WTC11 (cell line): ENCODE data around the gene MEIS2. TPM values are rescaled to one million over a fixed set of nuclear protein-coding genes. Genes with fewer than 3 reads are reported as not detected.

ENCODE experiments used
- ATAC-seq: fragments of 200-7000 bp; cut with Tn5 transposase; 2 replicates; pipeline ENCODE4 v1.10.0; 2021; ENCODE audit warnings: mild to moderate bottlenecking, moderate library complexity
- CTCF ChIA-PET: fragments of 300-600 bp; sonication (Branson Sonifier 250); formaldehyde crosslinking; loops from one replicate; lab custom pipeline; 2021; ENCODE audit warnings: antibody characterized with exemption; lab: Charles Lee
- POLR2A ChIA-PET: fragments of 350-600 bp; sonication (Branson Sonifier 250); formaldehyde crosslinking; loops from one replicate; lab custom pipeline; 2021; ENCODE audit warnings: antibody characterized with exemption; lab: Charles Lee
- DNase-seq: peaks from one replicate; pipeline ENCODE4 v3.0.0; 2021; ENCODE audit warnings: low spot score
- H3K27ac Mint-ChIP-seq: 2 replicates; pipeline ENCODE4 v1.8.0; 2021; ENCODE audit warnings: mixed read lengths
- H3K27me3 Mint-ChIP-seq: 2 replicates; pipeline ENCODE4 v1.8.0; 2021; ENCODE audit warnings: low read depth, mild to moderate bottlenecking, moderate library complexity, mixed read lengths
- H3K36me3 Mint-ChIP-seq: 2 replicates; pipeline ENCODE4 v1.8.0; 2021; ENCODE audit warnings: mixed read lengths
- H3K4me1 Mint-ChIP-seq: 2 replicates; pipeline ENCODE4 v1.8.0; 2022; ENCODE audit warnings: mixed read lengths
- H3K4me3 Mint-ChIP-seq: 2 replicates; pipeline ENCODE4 v1.8.0; 2021; ENCODE audit warnings: mild to moderate bottlenecking, moderate library complexity, mixed read lengths
- H3K9me3 Mint-ChIP-seq: 2 replicates; pipeline ENCODE4 v1.8.0; 2021; ENCODE audit warnings: mixed read lengths
- ATF1 ChIP-seq: sonication (generic); formaldehyde crosslinking; IDR thresholded peaks from 2 replicates; pipeline ENCODE4 v1.8.1; 2023; ENCODE audit warnings: mild to moderate bottlenecking, moderate library complexity, missing genetic modification reagents
- ATF2 ChIP-seq: sonication (generic); formaldehyde crosslinking; IDR thresholded peaks from 2 replicates; pipeline ENCODE4 v1.8.1; 2022; ENCODE audit warnings: low read depth, missing genetic modification reagents, borderline replicate concordance
- ATF3 ChIP-seq: sonication (generic); formaldehyde crosslinking; conservative IDR thresholded peaks from 2 replicates; pipeline ENCODE4 v1.8.1; 2022; ENCODE audit warnings: mild to moderate bottlenecking, missing genetic modification reagents
- ATF6 ChIP-seq: sonication (generic); formaldehyde crosslinking; IDR thresholded peaks from 2 replicates; pipeline ENCODE4 v1.8.1; 2023; ENCODE audit warnings: mild to moderate bottlenecking, missing genetic modification reagents
- CTCF ChIP-seq: fragments of 200-600 bp; IDR thresholded peaks from 2 replicates; pipeline ENCODE4 v1.8.0; 2022; ENCODE audit warnings: antibody characterized with exemption
- FOXP4 ChIP-seq: sonication (generic); formaldehyde crosslinking; IDR thresholded peaks from 2 replicates; pipeline ENCODE4 v1.8.0; 2022; ENCODE audit warnings: mild to moderate bottlenecking, missing genetic modification reagents
- IRF2 ChIP-seq: sonication (generic); formaldehyde crosslinking; IDR thresholded peaks from 2 replicates; pipeline ENCODE4 v1.8.0; 2022; ENCODE audit warnings: low read depth, missing genetic modification reagents, borderline replicate concordance
- JUN ChIP-seq: sonication (generic); formaldehyde crosslinking; IDR thresholded peaks from 2 replicates; pipeline ENCODE4 v1.8.0; 2023; ENCODE audit warnings: mild to moderate bottlenecking, missing genetic modification reagents
- NFE2L1 ChIP-seq: sonication (generic); formaldehyde crosslinking; IDR thresholded peaks from 2 replicates; pipeline ENCODE4 v1.8.1; 2023; ENCODE audit warnings: missing genetic modification reagents
- NR2C2 ChIP-seq: sonication (generic); formaldehyde crosslinking; IDR thresholded peaks from 2 replicates; pipeline ENCODE4 v1.8.0; 2022; ENCODE audit warnings: mild to moderate bottlenecking, missing genetic modification reagents
- PRRX2 ChIP-seq: fragments of 250-450 bp; sonication (Bioruptor Pico); IDR thresholded peaks from 2 replicates; pipeline ENCODE4 v1.8.0; 2021; ENCODE audit warnings: mild to moderate bottlenecking
- TCF7 ChIP-seq: sonication (generic); formaldehyde crosslinking; IDR thresholded peaks from 2 replicates; pipeline ENCODE4 v1.8.0; 2022; ENCODE audit warnings: mild to moderate bottlenecking, low read depth, missing genetic modification reagents, moderate library complexity
- TEAD1 ChIP-seq: sonication (generic); formaldehyde crosslinking; IDR thresholded peaks from 2 replicates; pipeline ENCODE4 v1.8.0; 2022; ENCODE audit warnings: mild to moderate bottlenecking, missing genetic modification reagents
- ZNF263 ChIP-seq: sonication (generic); formaldehyde crosslinking; IDR thresholded peaks from 2 replicates; pipeline ENCODE4 v1.8.1; 2022; ENCODE audit warnings: low read depth, mild to moderate bottlenecking, moderate library complexity, missing genetic modification reagents
- total RNA-seq: library from RNA; stranded (reverse); gene quantifications from 3 replicates; pipeline ENCODE4 v1.2.3, GENCODE V29; 2021
- TF ChIP-seq, protein P1 (sequence below): fragments of 250-450 bp; sonication (Bioruptor Pico); IDR thresholded peaks from 2 replicates; pipeline ENCODE4 v1.9.0; 2021; ENCODE audit warnings: moderate library complexity, mild to moderate bottlenecking, inconsistent platforms, borderline replicate concordance
- TF ChIP-seq, protein P2 (sequence below): fragments of 250-450 bp; sonication (Bioruptor Pico); IDR thresholded peaks from 2 replicates; pipeline ENCODE4 v2.1.2; 2022; ENCODE audit warnings: mild to moderate bottlenecking, moderate library complexity
- TF ChIP-seq, protein P3 (sequence below): fragments of 250-450 bp; sonication (Bioruptor Pico); IDR thresholded peaks from 2 replicates; pipeline ENCODE4 v1.9.0; 2021; ENCODE audit warnings: mild to moderate bottlenecking

MEIS2 gene
- total RNA-seq, 1 experiment from 2014 or later, result 0.57 TPM

GRCh38 chr15:37004373-37004869 lies 95.9 kb downstream of the MEIS2 start (continued):
- TF ChIP-seq ATF2 (CRISPR knock-in tag) (no peak), ATF1 (no peak)
- TF ChIP-seq, protein P1, sequence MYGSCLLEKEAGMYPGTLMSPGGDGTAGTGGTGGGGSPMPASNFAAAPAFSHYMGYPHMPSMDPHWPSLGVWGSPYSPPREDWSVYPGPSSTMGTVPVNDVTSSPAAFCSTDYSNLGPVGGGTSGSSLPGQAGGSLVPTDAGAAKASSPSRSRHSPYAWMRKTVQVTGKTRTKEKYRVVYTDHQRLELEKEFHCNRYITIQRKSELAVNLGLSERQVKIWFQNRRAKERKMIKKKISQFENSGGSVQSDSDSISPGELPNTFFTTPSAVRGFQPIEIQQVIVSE (CRISPR knock-in tag), result no peak

GRCh38 chr15:37002041-37002672 lies 98.2 kb downstream of the MEIS2 start:
- no peak overlapping the region for H3K4me3 Mint-ChIP-seq
- H3K27me3 Mint-ChIP-seq, result no peaks in the 10 kb centered on the region
- TF ChIP-seq, protein P2, sequence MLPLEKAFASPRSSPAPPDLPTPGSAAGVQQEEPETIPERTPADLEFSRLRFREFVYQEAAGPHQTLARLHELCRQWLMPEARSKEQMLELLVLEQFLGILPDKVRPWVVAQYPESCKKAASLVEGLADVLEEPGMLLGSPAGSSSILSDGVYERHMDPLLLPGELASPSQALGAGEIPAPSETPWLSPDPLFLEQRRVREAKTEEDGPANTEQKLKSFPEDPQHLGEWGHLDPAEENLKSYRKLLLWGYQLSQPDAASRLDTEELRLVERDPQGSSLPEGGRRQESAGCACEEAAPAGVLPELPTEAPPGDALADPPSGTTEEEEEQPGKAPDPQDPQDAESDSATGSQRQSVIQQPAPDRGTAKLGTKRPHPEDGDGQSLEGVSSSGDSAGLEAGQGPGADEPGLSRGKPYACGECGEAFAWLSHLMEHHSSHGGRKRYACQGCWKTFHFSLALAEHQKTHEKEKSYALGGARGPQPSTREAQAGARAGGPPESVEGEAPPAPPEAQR (CRISPR knock-in tag), result no peak
- TF ChIP-seq IRF2 (CRISPR knock-in tag), result no peak
- TF ChIP-seq NFE2L1 (CRISPR knock-in tag), result no peak
- no peak for TF ChIP-seq ZNF263
- TF ChIP-seq TCF7 (CRISPR knock-in tag), result no peak
- no peak for TF ChIP-seq CTCF
- TF ChIP-seq, protein P1 (CRISPR knock-in tag), result no peak
- TF ChIP-seq ATF6 (CRISPR knock-in tag), result no peak
- no peak for TF ChIP-seq NR2C2
- TF ChIP-seq JUN, result no peak
- no peak for TF ChIP-seq PRRX2
- no peak for TF ChIP-seq ATF3 (CRISPR knock-in tag)
- TF ChIP-seq, protein P3, sequence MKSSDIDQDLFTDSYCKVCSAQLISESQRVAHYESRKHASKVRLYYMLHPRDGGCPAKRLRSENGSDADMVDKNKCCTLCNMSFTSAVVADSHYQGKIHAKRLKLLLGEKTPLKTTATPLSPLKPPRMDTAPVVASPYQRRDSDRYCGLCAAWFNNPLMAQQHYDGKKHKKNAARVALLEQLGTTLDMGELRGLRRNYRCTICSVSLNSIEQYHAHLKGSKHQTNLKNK (CRISPR knock-in tag), result no peak
- no peak for TF ChIP-seq TEAD1 (CRISPR knock-in tag)
- TF ChIP-seq FOXP4 (CRISPR knock-in tag), result no peak
- ATAC-seq, result peak; percentile 80
- no peaks in the 10 kb centered on the region for H3K36me3 Mint-ChIP-seq
- H3K4me1 Mint-ChIP-seq, result peaks cover 17% of the 10 kb centered on the region
- H3K9me3 Mint-ChIP-seq, result peaks cover 6% of the 10 kb centered on the region; the same call in 1 of the 2 replicates
- POLR2A ChIA-PET, result no interaction called here
- no peak overlapping the region for H3K27ac Mint-ChIP-seq
- no peak for DNase-seq
- CTCF ChIA-PET, result no interaction called here
